Measurements from ENCODE around the gene FLYWCH2.

The FLYWCH2 gene

DNA sequence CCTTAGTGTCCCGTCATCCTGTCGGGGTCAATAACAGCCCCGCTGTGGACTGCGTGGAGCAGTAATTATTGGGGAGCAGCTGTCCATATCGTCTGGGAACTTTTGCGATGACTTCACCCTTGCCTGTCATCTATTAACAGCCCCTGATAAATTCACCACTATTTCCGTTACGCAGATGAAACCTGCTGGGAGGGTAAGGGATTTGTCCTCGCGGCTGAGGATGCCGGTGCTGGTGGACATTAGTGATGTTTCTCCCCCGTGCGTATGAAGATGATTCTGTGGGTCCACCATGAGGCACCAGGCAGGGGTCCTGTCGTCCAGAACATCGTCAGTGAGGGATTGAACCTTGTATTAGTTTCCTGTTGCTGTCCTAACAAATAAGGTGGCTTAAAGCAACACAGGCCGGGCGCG, 1.0 kb downstream of the FLYWCH2 start:
- no peak for DNase-seq

DNA sequence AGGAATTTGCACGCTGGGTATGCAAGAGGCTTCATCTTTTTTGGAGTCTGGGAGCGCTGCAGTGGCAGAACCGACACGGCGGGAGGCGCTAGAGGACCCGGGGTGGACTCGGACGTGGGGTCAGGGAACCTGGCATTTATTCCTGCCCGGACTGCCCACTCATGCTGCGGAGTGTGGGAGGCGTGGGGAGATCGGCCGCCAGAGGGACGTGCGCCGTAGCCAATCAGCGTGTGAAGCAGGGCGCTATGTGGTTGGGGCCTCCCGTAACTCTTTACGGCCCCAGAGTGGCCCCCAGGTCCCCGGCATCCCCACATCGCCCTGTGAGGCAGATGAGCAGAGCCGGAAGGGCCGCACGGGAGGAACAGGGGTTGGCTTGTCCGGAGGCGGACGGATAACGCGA, 11.2 kb downstream of the FLYWCH2 start:
- DNase-seq = no peak

DNA sequence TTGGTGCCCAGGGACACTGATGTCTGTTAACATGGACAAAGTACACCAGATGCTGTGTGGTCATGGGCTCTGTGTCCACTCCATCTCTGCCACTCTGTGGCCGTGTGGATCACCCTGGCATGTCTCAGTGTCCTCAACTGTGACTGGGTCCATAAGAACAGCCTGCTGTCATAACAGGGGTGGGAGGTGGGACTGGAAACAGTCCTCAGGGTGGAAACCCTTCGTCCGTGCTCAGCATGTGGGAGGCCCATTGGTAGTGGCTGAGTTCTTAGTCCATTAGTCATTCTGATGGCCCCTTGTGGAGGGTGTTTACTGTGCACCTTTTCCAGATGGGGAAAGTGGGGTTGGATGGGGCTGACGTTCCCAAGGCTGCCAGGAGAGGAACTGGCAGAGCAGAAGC, 12.8 kb downstream of the FLYWCH2 start:
- DNase-seq = no peak

DNA sequence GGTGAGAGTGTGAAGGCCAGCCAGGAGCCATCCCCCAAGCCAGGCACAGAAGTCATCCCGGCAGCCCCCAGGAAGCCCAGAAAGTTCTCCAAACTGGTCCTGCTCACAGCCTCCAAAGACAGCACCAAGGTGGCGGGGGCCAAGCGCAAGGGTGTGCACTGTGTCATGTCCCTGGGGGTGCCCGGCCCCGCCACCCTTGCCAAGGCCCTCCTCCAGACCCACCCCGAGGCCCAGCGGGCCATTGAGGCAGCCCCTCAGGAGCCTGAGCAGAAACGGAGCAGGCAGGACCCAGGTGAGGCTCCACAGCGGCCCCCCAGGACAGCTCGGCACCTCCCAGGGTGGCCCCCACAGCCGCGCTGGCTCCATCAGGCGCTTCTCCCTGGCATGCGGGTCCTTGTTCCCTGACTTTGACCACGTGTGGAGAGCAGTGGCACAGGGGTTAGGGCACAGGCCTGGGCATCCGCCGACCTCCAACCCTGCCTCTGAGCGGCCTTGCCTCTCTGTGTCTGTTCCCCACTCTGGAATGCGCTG, 13.5 kb downstream of the FLYWCH2 start:
- DNase-seq = no peak

DNA sequence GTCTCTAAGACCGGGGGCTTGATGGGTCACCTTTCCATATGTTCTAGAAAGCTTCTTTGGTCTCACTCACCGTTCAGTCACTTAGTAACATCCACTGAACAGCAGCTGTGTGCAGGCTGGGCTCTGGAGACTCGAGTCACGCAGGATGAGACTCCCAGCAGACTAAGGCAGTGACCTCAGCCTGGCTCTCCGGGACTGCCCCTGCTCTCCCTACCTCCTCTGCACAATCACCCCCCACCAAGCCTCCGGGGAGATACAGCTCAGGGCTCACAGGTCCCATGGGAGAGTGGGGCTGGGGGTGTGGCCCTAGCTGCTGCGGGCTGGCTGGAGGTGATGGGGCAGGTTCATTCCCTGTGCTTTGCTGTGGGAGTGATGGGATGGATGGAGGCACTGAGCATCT, 14.1 kb downstream of the FLYWCH2 start:
- DNase-seq = no peak

DNA sequence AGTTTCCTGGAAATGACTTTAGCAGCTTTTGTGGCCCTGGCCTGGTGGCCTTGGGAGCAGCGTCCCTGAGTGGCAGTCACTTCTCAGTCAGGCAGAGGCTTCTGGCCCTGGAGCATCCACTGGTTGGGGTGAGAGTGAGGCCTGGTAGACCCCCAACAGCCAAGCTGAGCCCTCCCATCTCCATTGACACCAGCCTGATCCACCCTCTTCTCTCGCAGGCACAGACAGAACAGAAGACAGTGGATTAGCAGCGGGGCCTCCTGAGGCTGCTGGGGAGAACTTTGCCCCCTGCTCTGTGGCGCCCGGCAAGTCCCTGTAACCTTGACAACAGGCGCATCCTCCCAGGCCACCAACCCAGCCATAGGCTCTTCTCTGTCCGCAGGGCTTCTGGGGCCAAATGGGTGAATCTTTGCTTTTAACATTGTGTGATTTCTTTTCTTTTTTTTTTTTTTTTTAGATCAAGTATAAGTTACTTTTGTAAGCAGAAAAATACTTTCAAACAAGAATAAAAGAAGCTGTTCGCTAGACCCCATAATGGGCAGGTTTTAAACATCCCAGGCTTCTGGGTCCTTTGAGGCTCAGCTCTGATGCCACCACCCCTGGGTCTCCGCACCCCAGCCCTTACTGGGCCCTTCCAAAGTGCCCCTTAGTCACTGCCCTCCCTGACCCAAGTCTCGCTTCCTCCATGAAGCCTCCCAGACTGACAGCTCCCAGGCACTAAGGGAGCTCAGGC, 16.0 kb downstream of the FLYWCH2 start:
- no peak for DNase-seq

DNA sequence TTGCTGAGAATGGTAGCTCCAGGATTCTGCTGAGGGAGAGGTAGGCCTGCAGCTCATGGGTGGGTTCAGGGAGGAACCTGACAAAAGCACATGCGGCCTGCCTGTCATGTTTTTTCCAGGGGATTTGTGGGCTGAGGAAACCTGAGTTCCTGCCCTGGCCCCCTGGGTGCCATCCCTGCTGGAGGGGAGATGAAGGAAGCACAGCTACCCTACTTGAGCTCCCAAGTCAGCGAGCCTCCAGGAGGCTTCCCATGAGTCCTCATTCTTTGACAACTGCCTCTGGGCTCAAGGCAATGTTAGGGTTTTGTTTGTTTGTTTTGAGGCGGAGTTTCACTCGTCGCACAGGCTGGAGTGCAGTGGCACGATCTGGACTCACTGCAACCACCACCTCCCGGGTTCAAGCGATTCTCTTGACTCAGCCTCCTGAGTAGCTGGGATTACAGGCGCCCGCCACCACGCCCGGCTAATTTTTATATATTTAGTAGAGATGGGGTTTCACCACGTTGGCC, 16.6 kb downstream of the FLYWCH2 start:
- DNase-seq = no peak

DNA sequence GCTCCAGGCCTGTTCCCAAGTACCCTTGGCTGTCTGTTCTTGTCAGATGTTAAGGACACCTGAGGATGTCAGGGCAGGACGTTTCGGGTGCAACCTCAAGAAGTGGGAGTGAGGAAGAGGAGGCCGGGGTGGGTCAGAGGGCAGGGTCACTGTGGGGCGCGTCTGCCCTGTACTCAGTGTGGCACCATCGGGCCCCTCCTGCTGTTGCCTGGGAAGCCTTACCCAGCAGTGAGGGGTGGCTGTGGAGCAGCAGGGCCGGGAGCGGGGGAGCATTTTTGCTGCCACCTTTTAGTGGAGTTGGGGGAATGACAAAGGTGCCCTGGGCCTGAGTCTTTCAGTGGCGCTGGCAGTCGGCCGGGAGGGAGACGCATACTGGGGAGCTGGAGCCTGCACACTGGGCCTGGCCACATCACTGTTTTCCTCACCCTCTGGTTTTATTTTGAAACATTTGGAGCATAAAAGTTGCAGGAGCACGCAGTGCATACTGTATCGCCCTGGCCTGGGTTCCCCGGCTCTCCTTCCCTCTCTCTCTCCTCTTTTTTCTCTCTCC, 17.6 kb downstream of the FLYWCH2 start:
- no peak for DNase-seq

DNA sequence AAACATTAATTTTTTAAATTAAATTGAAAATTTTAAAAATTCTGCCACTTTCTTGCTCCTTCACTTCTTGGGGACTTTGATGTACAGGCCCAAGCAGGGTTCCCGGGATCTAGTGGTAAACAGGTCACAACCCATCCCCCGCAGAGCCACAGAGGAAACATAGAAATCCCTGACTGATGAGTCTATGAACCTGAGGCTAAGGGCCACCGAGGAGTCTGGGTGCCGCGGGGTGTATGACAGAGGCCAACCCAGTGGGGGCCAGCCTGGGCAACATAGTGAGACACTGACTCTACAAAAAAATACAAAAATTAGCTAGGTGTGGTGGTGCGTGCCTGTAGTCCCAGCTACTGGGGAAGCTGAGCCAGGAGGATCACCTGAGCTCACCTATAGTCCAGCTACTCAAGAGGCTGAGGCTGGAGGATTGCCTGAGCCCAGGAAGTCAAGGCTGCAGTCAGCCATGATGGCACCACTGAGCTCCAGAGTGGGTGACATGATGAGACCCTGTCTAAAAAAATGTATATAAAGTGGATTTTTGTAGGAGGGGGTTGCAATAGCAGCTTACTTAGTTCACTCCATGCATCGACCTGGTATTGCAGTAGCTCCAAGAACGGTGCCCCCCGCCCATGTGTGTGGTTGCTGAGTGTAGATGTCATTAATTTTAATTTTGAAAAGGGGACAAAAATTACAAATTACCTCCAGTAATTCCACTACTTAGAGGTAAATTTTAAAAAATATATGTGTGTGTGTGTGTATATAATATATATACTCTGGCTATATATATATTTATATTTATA, 19.5 kb downstream of the FLYWCH2 start:
- DNase-seq = no peak

DNA sequence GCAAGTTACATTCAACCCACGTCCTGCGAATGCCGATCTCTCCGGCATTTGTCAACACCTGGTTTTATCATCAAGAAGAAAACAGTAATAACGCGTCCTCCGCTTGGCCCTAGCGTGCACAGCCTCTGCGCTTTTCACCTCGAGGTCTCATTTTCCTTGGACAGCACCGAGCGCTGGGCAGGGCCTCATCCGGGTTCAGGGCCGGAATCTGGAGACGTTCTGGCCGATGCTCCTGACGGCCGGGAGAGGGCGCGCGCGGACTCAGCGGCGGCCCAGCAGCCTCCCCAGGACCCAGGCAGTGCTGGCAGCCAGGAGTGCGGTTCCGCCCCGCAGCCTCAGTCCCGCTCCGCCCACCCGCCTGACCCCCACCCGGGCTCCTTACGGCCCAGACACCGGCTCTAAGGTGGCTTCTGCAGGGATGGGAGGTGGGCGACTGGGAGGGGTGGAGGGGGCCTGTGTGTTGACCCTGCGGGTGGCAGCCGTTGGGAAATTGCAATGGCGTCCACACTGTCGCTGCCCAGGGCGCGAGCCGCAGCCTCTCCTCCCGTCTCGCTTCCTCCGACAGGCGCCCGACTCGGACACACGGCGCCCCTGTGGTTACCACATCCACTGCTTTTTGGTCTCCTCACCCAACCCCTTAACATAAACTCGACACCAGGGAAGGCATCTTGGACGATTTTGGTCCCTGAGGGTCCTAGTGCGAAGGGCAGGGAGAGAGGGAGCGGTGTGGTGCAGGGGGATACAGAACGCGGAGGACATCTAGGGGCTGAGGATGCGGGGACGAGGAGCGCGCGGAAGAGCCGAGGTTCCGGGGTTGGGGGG, 21.3 kb downstream of the FLYWCH2 start:
- peak; percentile 87 for DNase-seq

DNA sequence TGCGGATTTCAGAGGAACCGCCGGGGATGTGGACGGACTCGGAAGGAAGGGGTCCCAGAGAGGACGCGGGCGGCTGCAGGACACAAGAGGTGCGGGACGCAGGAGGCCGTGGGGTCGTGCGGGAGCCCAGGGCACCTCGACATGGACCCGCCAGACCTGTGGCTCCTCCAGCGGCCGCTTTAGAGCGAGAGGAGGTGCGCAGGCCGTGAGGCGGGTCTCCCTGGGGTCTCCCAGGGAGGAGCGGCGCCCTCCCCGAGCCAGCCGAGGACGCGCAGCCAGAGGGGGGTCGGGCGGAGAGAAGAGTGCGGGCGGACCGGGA, 21.9 kb downstream of the FLYWCH2 start:
- DNase-seq = no peak

DNA sequence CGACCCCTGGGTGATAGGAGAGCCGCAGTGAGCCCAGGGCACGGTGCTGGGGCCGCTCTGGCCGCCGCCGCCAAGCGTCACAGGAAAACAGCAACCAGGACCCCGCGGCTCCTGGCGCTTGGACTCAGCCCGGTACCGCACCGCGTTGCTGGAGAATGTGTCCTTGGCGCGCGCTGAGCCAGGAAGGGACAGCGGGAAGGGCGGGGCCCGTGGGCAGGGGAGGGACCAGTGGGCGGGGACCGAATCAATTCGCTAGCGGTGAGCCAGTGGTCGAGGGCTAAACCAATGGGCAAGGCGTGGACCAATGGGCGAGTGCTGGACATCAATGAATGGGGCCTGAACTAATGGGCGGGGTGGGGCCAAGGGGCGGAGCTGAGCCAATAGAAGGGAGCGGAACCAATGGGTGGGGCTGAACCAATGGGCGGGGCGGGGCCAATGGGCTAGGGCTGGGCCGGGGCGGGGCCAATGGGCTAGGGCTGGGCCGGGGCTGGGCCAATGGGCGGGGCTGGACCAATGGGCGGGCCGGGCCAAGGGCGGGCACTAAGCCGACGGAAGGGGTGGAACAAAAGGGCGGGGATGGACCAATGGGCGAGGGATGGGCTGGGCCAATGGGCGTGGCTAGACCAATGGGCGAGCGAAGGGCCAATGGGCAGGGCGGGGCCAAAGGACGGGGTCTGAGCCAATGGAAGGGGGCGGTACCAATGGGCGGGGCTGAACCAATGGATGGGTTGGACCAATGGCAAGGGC, 22.4 kb downstream of the FLYWCH2 start:
- peak; percentile 99 for DNase-seq

DNA sequence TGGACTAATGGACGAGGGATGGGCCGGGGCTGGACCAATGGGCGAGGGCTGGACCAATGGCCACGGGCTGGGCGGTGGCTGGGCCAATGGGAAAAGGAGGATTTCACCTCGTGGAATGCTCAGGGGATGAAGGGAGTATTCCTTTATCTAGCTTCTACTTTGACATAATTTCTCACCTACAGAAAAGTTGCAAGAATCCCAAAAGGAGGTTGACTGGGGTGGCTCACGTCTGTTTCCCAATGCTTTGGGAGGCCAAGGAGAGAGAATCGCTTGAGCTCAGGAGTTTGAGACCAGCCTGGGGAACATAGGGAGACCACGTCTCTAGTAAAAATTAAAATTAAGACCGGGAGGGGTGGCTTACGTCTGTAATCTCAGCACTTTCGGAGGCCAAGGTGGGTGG, 23.0 kb downstream of the FLYWCH2 start:
- no peak for DNase-seq

DNA sequence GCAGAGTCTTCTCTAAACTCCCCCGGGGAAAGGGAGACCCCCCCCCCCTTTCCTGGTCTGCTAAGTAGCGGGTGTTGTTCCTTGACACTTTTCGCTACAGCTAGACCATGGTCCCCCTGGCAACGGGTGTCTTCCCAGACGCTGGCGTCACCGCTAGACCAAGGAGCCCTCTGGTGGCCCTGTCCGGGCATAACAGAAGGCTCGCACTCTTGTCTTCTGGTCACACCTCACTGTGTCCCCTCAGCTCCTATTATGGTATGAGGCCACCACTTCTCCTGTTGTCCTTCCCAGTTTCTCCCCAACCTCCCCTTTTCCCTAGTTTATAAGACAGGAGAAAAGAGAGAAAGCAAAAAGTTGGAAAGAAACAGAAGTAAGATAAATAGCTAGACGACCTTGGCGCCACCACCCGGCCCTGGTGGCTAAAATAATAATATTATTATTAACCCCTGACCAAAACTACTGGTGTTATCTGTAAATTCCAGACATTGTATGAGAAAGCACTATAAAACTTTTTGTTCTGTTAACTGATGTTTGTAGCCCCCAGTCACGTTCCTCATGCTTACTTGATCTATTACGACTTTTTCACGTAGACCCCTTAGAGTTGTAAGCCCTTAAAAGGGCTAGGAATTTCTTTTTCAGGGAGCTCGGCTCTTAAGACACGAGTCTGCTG, 24.2 kb downstream of the FLYWCH2 start:
- peak; percentile 56 for DNase-seq

DNA sequence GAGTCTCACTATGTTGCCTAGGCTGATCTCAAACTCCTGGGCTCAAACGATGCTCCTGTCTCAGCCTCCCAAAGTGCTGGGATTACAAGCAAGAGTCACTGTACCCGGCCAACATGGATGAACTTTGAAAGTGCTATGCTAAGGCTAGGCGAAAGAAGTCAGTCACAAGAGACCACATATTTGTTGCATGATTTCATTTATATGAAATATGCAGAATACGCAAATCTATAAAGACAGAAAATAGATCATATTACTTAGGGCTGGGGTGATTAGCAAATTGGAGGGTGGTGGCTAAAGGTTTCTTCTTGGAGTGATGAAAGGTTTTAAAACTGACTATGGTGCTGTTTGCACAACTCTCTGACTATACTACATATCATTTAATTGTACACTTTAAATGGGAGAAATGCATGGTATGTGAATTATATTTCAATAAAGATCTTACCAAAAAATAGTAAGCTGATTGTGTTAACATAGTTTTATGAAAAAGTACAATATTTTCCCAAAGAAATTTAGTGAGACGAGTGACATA, 27.5 kb downstream of the FLYWCH2 start:
- DNase-seq = no peak

DNA sequence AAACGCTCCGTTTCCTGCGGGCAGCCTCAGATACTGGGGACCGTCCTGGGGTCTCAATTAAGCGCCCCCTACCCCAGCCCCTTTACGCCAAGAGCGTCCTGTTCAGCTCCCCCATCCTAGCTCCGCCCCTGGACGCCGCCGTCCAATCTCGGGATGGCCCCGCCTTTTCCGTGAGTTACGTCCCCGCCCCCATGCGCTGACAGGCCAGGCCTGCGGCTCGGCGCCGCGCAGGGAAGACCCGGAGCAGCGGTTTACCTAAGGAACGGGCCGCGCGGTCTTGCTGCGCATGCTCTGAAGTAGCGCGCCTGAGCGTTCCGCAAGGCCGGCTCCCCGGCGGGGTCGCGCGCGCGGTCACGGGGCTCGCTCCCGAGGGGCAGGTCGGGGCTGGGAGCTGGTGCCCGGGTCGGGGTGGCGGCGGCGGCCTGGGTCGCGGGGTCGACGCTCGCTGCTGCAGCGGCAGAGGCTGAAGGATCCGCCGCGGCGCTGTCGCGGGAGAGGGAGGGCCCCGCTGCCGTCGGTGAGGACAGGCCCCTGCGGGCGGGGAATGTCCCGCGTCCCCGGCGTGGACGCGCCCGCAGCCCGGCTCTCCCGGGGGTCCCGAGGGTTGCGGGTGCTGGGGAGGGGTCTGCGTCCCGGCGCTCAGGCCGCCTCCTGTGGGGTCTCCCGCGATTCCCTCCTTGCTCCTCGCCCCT, 28.8 kb downstream of the FLYWCH2 start, which contains the start of gene FLYWCH1:
FLYWCH1 (plus strand) TSS at position 294 of the 692 bp plus-strand sequence. CDS start 17,755 bp downstream, outside the sequence.
- peak; percentile 99 for DNase-seq

DNA sequence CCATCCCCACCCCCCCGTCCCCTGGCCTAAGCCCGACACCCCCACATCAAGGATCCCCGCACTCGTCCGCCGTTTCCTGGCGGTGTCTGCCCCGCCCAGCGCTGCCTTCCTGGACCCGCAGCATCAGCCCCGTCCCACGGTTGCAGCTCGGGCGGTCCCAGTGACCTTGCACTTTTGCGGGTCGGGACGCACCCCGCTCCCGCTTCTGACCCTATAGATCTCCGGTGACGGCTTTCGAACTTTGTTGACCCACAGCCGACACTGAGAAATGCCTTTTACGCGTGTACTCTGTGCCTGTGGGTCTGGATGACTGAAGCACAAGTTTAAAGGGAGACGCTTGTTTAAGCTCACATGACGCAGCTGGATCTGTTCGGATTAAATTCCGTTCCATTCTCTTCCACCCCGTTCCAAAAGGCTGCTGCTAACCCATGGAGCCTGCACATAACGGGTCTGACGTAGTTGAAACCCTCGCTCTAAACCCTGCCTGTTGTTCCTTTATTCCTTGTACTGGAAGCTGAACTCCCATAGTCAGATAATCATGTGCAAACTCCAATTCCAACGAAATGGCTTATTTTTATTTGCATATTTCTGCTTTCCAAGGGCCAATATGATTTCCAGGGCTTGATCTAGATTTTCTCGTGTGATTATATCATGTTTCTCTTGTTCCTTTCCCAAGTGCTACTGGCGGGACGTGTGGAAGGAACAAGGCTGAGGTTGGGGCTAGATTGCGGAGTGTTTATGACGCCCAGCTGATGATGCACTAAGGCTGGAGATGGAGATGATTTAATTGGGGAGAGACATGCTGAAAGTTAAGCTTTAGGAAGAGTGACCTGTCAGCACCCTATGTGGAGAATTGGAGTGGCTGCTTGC, 29.6 kb downstream of the FLYWCH2 start:
- peak; percentile 24 for DNase-seq

DNA sequence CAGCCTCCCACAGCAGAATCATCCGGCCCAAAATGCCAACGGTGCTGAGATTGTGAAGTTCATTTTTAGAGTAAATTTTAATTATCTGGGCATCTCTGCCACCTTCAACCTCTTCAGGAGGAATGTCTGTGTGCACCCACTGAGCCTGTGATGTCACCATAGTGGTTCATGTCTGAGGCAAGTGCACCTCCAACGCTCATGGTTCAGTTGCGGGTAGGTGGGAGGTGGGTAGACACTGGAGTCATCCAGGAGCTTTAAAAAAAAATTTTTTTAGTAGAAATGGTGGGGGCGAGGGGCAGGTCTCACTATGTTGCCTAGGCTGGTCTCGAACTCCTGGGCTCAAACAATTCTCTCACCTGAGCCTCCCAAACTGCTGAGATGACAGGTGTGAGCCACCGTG, 30.6 kb downstream of the FLYWCH2 start:
- DNase-seq = no peak

DNA sequence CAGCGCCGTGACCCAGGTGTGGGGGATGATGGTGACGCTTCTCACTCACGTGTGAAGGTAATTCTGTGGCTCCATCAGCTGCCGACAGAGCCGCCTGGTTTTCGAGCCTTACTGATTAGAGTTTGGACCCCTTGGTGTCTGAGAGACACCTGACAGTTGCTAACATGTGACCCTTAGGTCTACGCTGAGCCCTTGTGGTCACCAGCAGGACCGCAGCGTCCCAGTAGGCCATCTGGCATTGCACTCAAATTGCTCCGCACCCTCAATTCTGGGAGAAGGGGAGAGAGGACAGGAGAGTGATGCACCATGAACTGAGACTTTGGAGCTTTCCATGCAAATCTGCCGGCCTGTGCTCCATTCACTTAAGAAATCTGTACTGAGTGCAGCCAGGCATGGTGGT, 31.2 kb downstream of the FLYWCH2 start:
- DNase-seq = no peak
